GM21737 (cell line): ENCODE data around the gene LRRC32.

Source experiments
- ATAC-seq: cut with Tn5 transposase; IDR thresholded peaks from one replicate; pipeline ENCODE4 v1.9.1; 2021; ENCODE audit warnings: mild to moderate bottlenecking, moderate library complexity; ENCODE audit not compliant: unreplicated experiment

LRRC32 gene

GRCh38 chr11:76665172-76665571 lies 5.4 kb downstream of the LRRC32 start:
- no peak for ATAC-seq

- ATAC-seq = no peak
Measured at GRCh38 chr11:76664578-76665061, 5.9 kb downstream of the LRRC32 start.

GRCh38 chr11:76663912-76664440 lies 6.6 kb downstream of the LRRC32 start:
- no peak for ATAC-seq

GRCh38 chr11:76663486-76663810 lies 7.1 kb downstream of the LRRC32 start:
- ATAC-seq = no peak

- ATAC-seq = no peak
Measured at GRCh38 chr11:76662656-76663485, 7.7 kb downstream of the LRRC32 start.

GRCh38 chr11:76661834-76662434 lies 8.6 kb downstream of the LRRC32 start:
- no peak for ATAC-seq

- ATAC-seq = no peak
Measured at GRCh38 chr11:76661306-76661751, 9.2 kb downstream of the LRRC32 start.

- no peak for ATAC-seq
Measured at GRCh38 chr11:76660533-76661305, 9.8 kb downstream of the LRRC32 start.

- no peak for ATAC-seq
Measured at GRCh38 chr11:76659672-76660532, 10.6 kb downstream of the LRRC32 start.

GRCh38 chr11:76658651-76659650 lies 11.6 kb downstream of the LRRC32 start:
- no peak for ATAC-seq

GRCh38 chr11:76658231-76658630 lies 12.3 kb downstream of the LRRC32 start:
- no peak for ATAC-seq

GRCh38 chr11:76657187-76658170 lies 13.1 kb downstream of the LRRC32 start:
- no peak for ATAC-seq

GRCh38 chr11:76656571-76657081 lies 13.9 kb downstream of the LRRC32 start:
- no peak for ATAC-seq

GRCh38 chr11:76656050-76656531 lies 14.5 kb downstream of the LRRC32 start:
- no peak for ATAC-seq

- no peak for ATAC-seq
Measured at GRCh38 chr11:76655501-76656049, 15.0 kb downstream of the LRRC32 start.

GRCh38 chr11:76654980-76655379 lies 15.6 kb downstream of the LRRC32 start:
- no peak for ATAC-seq

GRCh38 chr11:76654298-76654851 lies 16.2 kb downstream of the LRRC32 start:
- ATAC-seq = no peak
